Measurements from ENCODE around the gene DFFB.

- TF ChIP-seq GATA2 (IDR thresholded peaks at IDR 0.05; ENCODE audit: low read depth, low read length), result no peak
- TF ChIP-seq GATA3 (IDR thresholded peaks at IDR 0.05; ENCODE audit: low read depth, low read length), result no peak
Measured at GRCh38 chr1:3817138-3817740, 40.0 kb upstream of the DFFB start.
